Panc1 (cell line): ENCODE measurements around the gene C1orf159. TPM values are rescaled to one million over a fixed set of nuclear protein-coding genes. Genes with fewer than 3 reads are reported as not detected.

Experiments
- ATAC-seq: fragments of 200-7000 bp; cut with Tn5 transposase; 2 replicates; pipeline ENCODE4 v1.9.1; 2020; ENCODE audit warnings: mild to moderate bottlenecking, moderate library complexity
- BruUV-seq: library from RNA; stranded (reverse); fragments of 400-500 nt; replicated peaks from 2 replicates; lab custom pipeline; 2021; lab: Mats Ljungman, UMichigan
- CTCF ChIA-PET: fragments of 300-600 bp; sonication (Branson Sonifier 250); formaldehyde crosslinking; loops from one replicate; lab custom pipeline; 2022; ENCODE audit warnings: antibody characterized with exemption; lab: Charles Lee
- POLR2A ChIA-PET: fragments of 300-600 bp; sonication (Branson Sonifier 250); formaldehyde crosslinking; loops from one replicate; lab custom pipeline; 2022; ENCODE audit warnings: antibody characterized with exemption; lab: Charles Lee
- DNase-seq: peaks from one replicate; pipeline ENCODE4 v3.0.0-alpha.2; 2010; ENCODE audit warnings: low read depth, low spot score
- H3K27ac ChIP-seq: 2 replicates; pipeline ENCODE4 v1.5.1; 2011; ENCODE audit warnings: mild to moderate bottlenecking, low read length, inconsistent platforms
- H3K27me3 ChIP-seq: fragments of 200-500 bp; sonication (Bioruptor generic); 2 replicates; pipeline ENCODE4 v1.6.0; 2014; ENCODE audit warnings: low read length, inconsistent platforms; ENCODE audit not compliant: control insufficient read depth, insufficient read depth
- H3K36me3 ChIP-seq: fragments of 200-500 bp; sonication (Bioruptor generic); 2 replicates; pipeline ENCODE4 v1.5.1; 2014; ENCODE audit warnings: inconsistent platforms, mild to moderate bottlenecking, low read length, moderate library complexity; ENCODE audit not compliant: control insufficient read depth, insufficient read depth
- H3K4me1 ChIP-seq: 2 replicates; pipeline ENCODE4 v1.5.1; 2011; ENCODE audit warnings: inconsistent platforms, mild to moderate bottlenecking, low read length, moderate library complexity; ENCODE audit not compliant: control insufficient read depth, insufficient read depth
- H3K4me3 ChIP-seq, 2 experiments: 2 replicates each; pipeline ENCODE4 v1.5.1; 2011 to 2012; ENCODE audit warnings: low read depth in 2 of 2, low read length in 2 of 2, mild to moderate bottlenecking in 2 of 2, inconsistent platforms in 1 of 2, moderate library complexity in 1 of 2
- H3K9me3 ChIP-seq: fragments of 200-500 bp; sonication (Bioruptor generic); 2 replicates; pipeline ENCODE4 v1.5.1; 2014; ENCODE audit warnings: low read depth, mild to moderate bottlenecking, inconsistent platforms, low read length, moderate library complexity; ENCODE audit not compliant: control insufficient read depth, insufficient read depth
- POLR2AphosphoS5 ChIP-seq: IDR thresholded peaks from 2 replicates; pipeline ENCODE4 v1.6.1; 2012; ENCODE audit warnings: mild to moderate bottlenecking, low read depth, low read length, moderate library complexity
- SIN3A ChIP-seq: IDR thresholded peaks from 2 replicates; pipeline ENCODE4 v1.6.1; 2012; ENCODE audit warnings: low read depth, mild to moderate bottlenecking, low read length, moderate library complexity, borderline replicate concordance; ENCODE audit not compliant: insufficient read depth
- TCF7L2 ChIP-seq: IDR thresholded peaks from 2 replicates; pipeline ENCODE4 v1.6.1; 2011; ENCODE audit warnings: mild to moderate bottlenecking, low read depth, low read length, inconsistent platforms
- in situ Hi-C: cut with HindIII; loops from 2 replicates; pipeline ENCODE4 v1.10.0; 2016; ENCODE audit warnings: low sequenced_read_pairs, low pct_unique_long_range_greater_than_20kb
- intact Hi-C: fragments of 100-400 bp; cut with micrococcal nuclease; formaldehyde crosslinking; loops from one replicate; pipeline ENCODE4 v1.10.0; 2022; ENCODE audit not compliant: unreplicated experiment
- total RNA-seq: library from RNA; stranded (reverse); gene quantifications from one replicate; pipeline ENCODE4 v1.2.1, GENCODE V29; 2021; ENCODE audit not compliant: unreplicated experiment
- TF ChIP-seq, protein P1 (sequence below): fragments of 450-650 bp; IDR thresholded peaks from 2 replicates; pipeline ENCODE4 v1.5.1; 2017; ENCODE audit warnings: mild to moderate bottlenecking
- TF ChIP-seq, protein P2 (sequence below), 2 experiments: IDR thresholded peaks; 2 replicates each; pipeline ENCODE4 v1.6.1; 2011 to 2012; ENCODE audit warnings: low read depth in 2 of 2, control low read depth in 1 of 2, low read length in 1 of 2, mild to moderate bottlenecking in 1 of 2, moderate library complexity in 1 of 2; ENCODE audit not compliant: insufficient read depth in 1 of 2

Gene C1orf159
- total RNA-seq, 1 experiment from 2014 or later: 28.8 TPM

DNA sequence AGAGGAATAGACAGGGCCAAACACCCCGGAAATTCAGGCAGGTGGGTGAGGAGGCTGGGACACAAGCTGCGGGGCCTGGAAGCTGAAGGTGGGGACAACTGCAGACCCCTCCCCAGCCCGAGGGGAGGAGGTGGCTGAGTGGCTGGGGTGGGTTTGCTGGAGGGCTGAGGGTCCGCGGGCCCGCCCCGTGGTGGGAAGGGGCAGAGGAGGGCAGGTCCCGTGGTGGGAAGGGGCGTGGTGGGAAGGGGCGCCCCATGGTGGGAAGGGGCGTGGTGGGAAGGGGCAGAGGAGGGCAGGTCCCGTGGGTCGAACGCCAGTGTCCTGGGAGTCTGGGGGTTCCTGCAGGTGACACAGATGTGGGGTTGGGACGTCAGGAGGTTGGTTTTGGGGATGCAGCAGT is 33.5 kb upstream of the C1orf159 start:
- ATAC-seq: no peak
- H3K4me1 ChIP-seq: no peaks in the 10 kb centered on the region
- H3K4me3 ChIP-seq: no peak overlapping the region
- DNase-seq: no peak
- no TSS peak for BruUV-seq
- H3K9me3 ChIP-seq: no peaks in the 10 kb centered on the region
- intact Hi-C loops (no loop called here), in situ Hi-C loops (no loop called here)
- ChIA-PET POLR2A (no interaction called here), CTCF (no interaction called here)
- H3K36me3 ChIP-seq: no peaks in the 10 kb centered on the region
- no peak overlapping the region for H3K27ac ChIP-seq
- H3K27me3 ChIP-seq: no peaks in the 10 kb centered on the region
- TF ChIP-seq, protein P1, sequence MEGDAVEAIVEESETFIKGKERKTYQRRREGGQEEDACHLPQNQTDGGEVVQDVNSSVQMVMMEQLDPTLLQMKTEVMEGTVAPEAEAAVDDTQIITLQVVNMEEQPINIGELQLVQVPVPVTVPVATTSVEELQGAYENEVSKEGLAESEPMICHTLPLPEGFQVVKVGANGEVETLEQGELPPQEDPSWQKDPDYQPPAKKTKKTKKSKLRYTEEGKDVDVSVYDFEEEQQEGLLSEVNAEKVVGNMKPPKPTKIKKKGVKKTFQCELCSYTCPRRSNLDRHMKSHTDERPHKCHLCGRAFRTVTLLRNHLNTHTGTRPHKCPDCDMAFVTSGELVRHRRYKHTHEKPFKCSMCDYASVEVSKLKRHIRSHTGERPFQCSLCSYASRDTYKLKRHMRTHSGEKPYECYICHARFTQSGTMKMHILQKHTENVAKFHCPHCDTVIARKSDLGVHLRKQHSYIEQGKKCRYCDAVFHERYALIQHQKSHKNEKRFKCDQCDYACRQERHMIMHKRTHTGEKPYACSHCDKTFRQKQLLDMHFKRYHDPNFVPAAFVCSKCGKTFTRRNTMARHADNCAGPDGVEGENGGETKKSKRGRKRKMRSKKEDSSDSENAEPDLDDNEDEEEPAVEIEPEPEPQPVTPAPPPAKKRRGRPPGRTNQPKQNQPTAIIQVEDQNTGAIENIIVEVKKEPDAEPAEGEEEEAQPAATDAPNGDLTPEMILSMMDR: no peak
- no peak for TF ChIP-seq TCF7L2
- TF ChIP-seq, protein P2, sequence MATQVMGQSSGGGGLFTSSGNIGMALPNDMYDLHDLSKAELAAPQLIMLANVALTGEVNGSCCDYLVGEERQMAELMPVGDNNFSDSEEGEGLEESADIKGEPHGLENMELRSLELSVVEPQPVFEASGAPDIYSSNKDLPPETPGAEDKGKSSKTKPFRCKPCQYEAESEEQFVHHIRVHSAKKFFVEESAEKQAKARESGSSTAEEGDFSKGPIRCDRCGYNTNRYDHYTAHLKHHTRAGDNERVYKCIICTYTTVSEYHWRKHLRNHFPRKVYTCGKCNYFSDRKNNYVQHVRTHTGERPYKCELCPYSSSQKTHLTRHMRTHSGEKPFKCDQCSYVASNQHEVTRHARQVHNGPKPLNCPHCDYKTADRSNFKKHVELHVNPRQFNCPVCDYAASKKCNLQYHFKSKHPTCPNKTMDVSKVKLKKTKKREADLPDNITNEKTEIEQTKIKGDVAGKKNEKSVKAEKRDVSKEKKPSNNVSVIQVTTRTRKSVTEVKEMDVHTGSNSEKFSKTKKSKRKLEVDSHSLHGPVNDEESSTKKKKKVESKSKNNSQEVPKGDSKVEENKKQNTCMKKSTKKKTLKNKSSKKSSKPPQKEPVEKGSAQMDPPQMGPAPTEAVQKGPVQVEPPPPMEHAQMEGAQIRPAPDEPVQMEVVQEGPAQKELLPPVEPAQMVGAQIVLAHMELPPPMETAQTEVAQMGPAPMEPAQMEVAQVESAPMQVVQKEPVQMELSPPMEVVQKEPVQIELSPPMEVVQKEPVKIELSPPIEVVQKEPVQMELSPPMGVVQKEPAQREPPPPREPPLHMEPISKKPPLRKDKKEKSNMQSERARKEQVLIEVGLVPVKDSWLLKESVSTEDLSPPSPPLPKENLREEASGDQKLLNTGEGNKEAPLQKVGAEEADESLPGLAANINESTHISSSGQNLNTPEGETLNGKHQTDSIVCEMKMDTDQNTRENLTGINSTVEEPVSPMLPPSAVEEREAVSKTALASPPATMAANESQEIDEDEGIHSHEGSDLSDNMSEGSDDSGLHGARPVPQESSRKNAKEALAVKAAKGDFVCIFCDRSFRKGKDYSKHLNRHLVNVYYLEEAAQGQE (IDR thresholded peaks at IDR 0.05; ENCODE audit: insufficient read depth in 1 of 2, low read depth in 2 of 2, low read length in 1 of 2): no peak
- TF ChIP-seq POLR2AphosphoS5: no peak
- TF ChIP-seq SIN3A: no peak

DNA sequence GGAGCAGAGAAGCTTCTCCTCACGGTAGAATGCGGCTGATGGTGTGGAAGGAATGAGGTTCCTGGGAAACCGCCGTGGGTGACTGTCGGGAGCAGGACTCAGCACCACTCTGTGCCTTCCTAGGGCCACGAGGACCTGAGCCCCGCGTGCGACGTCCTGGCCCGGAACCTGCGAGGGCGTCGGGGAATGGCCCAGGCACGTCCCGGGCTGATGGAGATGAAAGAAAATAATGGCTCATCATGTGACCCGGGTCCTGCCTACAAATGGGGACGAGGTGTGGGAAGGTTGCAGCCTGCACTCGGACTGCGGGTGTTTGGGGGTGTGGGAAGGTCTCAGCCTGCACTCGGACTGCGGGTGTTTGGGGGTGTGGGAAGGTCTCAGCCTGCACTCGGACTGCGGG is 32.7 kb upstream of the C1orf159 start:
- no TSS peak for BruUV-seq
- no peak overlapping the region for H3K4me3 ChIP-seq
- H3K9me3 ChIP-seq: no peaks in the 10 kb centered on the region
- in situ Hi-C loops: no loop called here
- intact Hi-C loops: no loop called here
- H3K4me1 ChIP-seq: no peaks in the 10 kb centered on the region
- no peak for TF ChIP-seq POLR2AphosphoS5
- no peak for TF ChIP-seq SIN3A
- TF ChIP-seq, protein P1: no peak
- no peak for TF ChIP-seq TCF7L2
- TF ChIP-seq, protein P2 (IDR thresholded peaks at IDR 0.05; ENCODE audit: insufficient read depth in 1 of 2, low read depth in 2 of 2, low read length in 1 of 2): no peak
- DNase-seq (no peak), ATAC-seq (peak; percentile 17; the same call in 1 of the 2 replicates)
- ChIA-PET CTCF (interaction anchor here (0.6 kb wide), 1 partner anchor 32 kb away, joined by 4 read pairs; no protein-coding TSS in a partner anchor), POLR2A (interaction anchor here (0.5 kb wide), 1 partner anchor 81 kb away, joined by 3 read pairs; no protein-coding TSS in a partner anchor)
- H3K36me3 ChIP-seq: no peaks in the 10 kb centered on the region
- H3K27me3 ChIP-seq: no peaks in the 10 kb centered on the region
- no peak overlapping the region for H3K27ac ChIP-seq
